H9 (cell line): ENCODE measurements around the gene TXLNG. TPM values are rescaled to one million over a fixed set of nuclear protein-coding genes. Genes with fewer than 3 reads are reported as not detected.

Experiments used
- DNase-seq: peaks from one replicate; pipeline ENCODE4 v3.0.0-alpha.2; 2017
- H2AFZ ChIP-seq: one replicate; pipeline ENCODE4 v1.6.1; 2013; ENCODE audit warnings: mild to moderate bottlenecking, low read length, control low read depth, moderate library complexity
- H2AK5ac ChIP-seq: 2 replicates; pipeline ENCODE4 v1.6.1; 2013; ENCODE audit warnings: low read length, control low read depth, mixed read lengths; ENCODE audit not compliant: insufficient read length
- H2BK120ac ChIP-seq: one replicate; pipeline ENCODE4 v1.6.1; 2013; ENCODE audit warnings: low read depth, mild to moderate bottlenecking, low read length, control low read depth, inconsistent platforms; ENCODE audit not compliant: poor library complexity, severe bottlenecking
- H2BK12ac ChIP-seq: 2 replicates; pipeline ENCODE4 v1.6.1; 2013; ENCODE audit warnings: low read length, control low read depth, mixed read lengths, low read depth; ENCODE audit not compliant: insufficient read length
- H2BK15ac ChIP-seq: 2 replicates; pipeline ENCODE4 v1.6.1; 2013; ENCODE audit warnings: low read depth, low read length, control low read depth
- H2BK20ac ChIP-seq: one replicate; pipeline ENCODE4 v1.6.1; 2013; ENCODE audit warnings: low read depth, mild to moderate bottlenecking, low read length, control low read depth, inconsistent platforms; ENCODE audit not compliant: poor library complexity, severe bottlenecking
- H2BK5ac ChIP-seq: 2 replicates; pipeline ENCODE4 v1.6.1; 2013; ENCODE audit warnings: low read length, control low read depth, mixed read lengths; ENCODE audit not compliant: insufficient read length
- H3K14ac ChIP-seq: 2 replicates; pipeline ENCODE4 v1.6.1; 2013; ENCODE audit warnings: low read length, control low read depth; ENCODE audit not compliant: insufficient read depth
- H3K18ac ChIP-seq: 2 replicates; pipeline ENCODE4 v1.6.1; 2013; ENCODE audit warnings: low read depth, mild to moderate bottlenecking, mixed read lengths, low read length, control low read depth; ENCODE audit not compliant: insufficient read length
- H3K23ac ChIP-seq: 2 replicates; pipeline ENCODE4 v1.6.1; 2013; ENCODE audit warnings: low read length, control low read depth, mixed read lengths, low read depth; ENCODE audit not compliant: insufficient read length
- H3K23me2 ChIP-seq: 2 replicates; pipeline ENCODE4 v1.6.1; 2013; ENCODE audit warnings: low read depth, mild to moderate bottlenecking, mixed read lengths, low read length, control low read depth; ENCODE audit not compliant: insufficient read length, poor library complexity, severe bottlenecking
- H3K27ac ChIP-seq: 2 replicates; pipeline ENCODE4 v1.5.1; 2013; ENCODE audit warnings: low read length, control low read depth, mixed read lengths, low read depth; ENCODE audit not compliant: insufficient read length
- H3K27me3 ChIP-seq: 2 replicates; pipeline ENCODE4 v1.6.1; 2013; ENCODE audit warnings: low read length, control low read depth, inconsistent platforms; ENCODE audit not compliant: insufficient read depth
- H3K4ac ChIP-seq: 2 replicates; pipeline ENCODE4 v1.6.1; 2013; ENCODE audit warnings: low read depth, mild to moderate bottlenecking, control low read depth, inconsistent platforms, low read length, moderate library complexity
- H3K4me1 ChIP-seq: 2 replicates; pipeline ENCODE4 v1.6.1; 2013; ENCODE audit warnings: low read length, control low read depth, inconsistent platforms; ENCODE audit not compliant: insufficient read depth
- H3K4me2 ChIP-seq: 2 replicates; pipeline ENCODE4 v1.6.1; 2013; ENCODE audit warnings: low read length, control low read depth, mixed read lengths; ENCODE audit not compliant: insufficient read length, insufficient read depth
- H3K56ac ChIP-seq: 2 replicates; pipeline ENCODE4 v1.6.1; 2013; ENCODE audit warnings: low read depth, mild to moderate bottlenecking, mixed read lengths, low read length, control low read depth; ENCODE audit not compliant: insufficient read length
- H3K79me1 ChIP-seq: 2 replicates; pipeline ENCODE4 v1.6.1; 2013; ENCODE audit warnings: low read depth, mild to moderate bottlenecking, moderate library complexity, low read length, control low read depth, inconsistent platforms; ENCODE audit not compliant: insufficient read depth, poor library complexity, severe bottlenecking
- H3K79me2 ChIP-seq: 2 replicates; pipeline ENCODE4 v1.6.1; 2013; ENCODE audit warnings: low read length, control low read depth, inconsistent platforms; ENCODE audit not compliant: insufficient read depth
- H3K9ac ChIP-seq: 2 replicates; pipeline ENCODE4 v1.6.1; 2013; ENCODE audit warnings: low read length, control low read depth, mixed read lengths; ENCODE audit not compliant: insufficient read length; ENCODE audit errors: extremely low read depth
- H3K9me3 ChIP-seq: one replicate; pipeline ENCODE4 v1.6.1; 2013; ENCODE audit warnings: low read depth, low read length, inconsistent platforms; ENCODE audit not compliant: control insufficient read depth
- H3T11ph ChIP-seq: one replicate; pipeline ENCODE4 v1.6.1; 2013; ENCODE audit warnings: mild to moderate bottlenecking, low read length, control low read depth, inconsistent platforms
- H4K20me1 ChIP-seq: one replicate; pipeline ENCODE4 v1.6.1; 2013; ENCODE audit not compliant: control insufficient read depth, insufficient read length, insufficient read depth
- H4K5ac ChIP-seq: 2 replicates; pipeline ENCODE4 v1.6.1; 2013; ENCODE audit warnings: low read depth, mild to moderate bottlenecking, mixed read lengths, low read length, control low read depth; ENCODE audit not compliant: insufficient read length
- H4K8ac ChIP-seq: replicated peaks from 2 replicates; pipeline ENCODE4 v1.6.1; 2013; ENCODE audit warnings: low read length, control low read depth, mixed read lengths, low read depth; ENCODE audit not compliant: insufficient read length
- H4K91ac ChIP-seq: 2 replicates; pipeline ENCODE4 v1.6.1; 2013; ENCODE audit warnings: low read depth, mild to moderate bottlenecking, moderate library complexity, mixed read lengths, low read length, control low read depth; ENCODE audit not compliant: insufficient read length
- H3K27ac Mint-ChIP-seq, 3 experiments: 2 replicates in 2 of 3; 3 replicates in 1 of 3; pipeline ENCODE4 v1.8.0; 2020 to 2021; ENCODE audit warnings: mixed read lengths in 3 of 3, mild to moderate bottlenecking in 1 of 3, moderate library complexity in 1 of 3
- H3K27me3 Mint-ChIP-seq: 2 replicates; pipeline ENCODE4 v1.8.0; 2021; ENCODE audit warnings: low read depth, mild to moderate bottlenecking, moderate library complexity, mixed read lengths
- H3K36me3 Mint-ChIP-seq, 3 experiments: 2 replicates in 2 of 3; 3 replicates in 1 of 3; pipeline ENCODE4 v1.8.0; 2020 to 2021; ENCODE audit warnings: low read depth in 3 of 3, mixed read lengths in 3 of 3; ENCODE audit not compliant: insufficient read depth in 1 of 3
- H3K4me1 Mint-ChIP-seq, 2 experiments: 2 replicates each; pipeline ENCODE4 v1.8.0; 2020; ENCODE audit warnings: mixed read lengths in 2 of 2
- H3K4me3 Mint-ChIP-seq, 2 experiments: 2 replicates in 1 of 2; 3 replicates in 1 of 2; pipeline ENCODE4 v1.8.0; 2020 to 2021; ENCODE audit warnings: mild to moderate bottlenecking in 2 of 2, mixed read lengths in 2 of 2, moderate library complexity in 1 of 2
- H3K9me3 Mint-ChIP-seq, 2 experiments: 2 replicates in 1 of 2; 3 replicates in 1 of 2; pipeline ENCODE4 v1.8.0; 2020; ENCODE audit warnings: mild to moderate bottlenecking in 2 of 2, mixed read lengths in 2 of 2, moderate library complexity in 1 of 2
- total RNA-seq: library from RNA; stranded (reverse); gene quantifications from 2 replicates; pipeline ENCODE4 v1.2.1, GENCODE V29; 2021
- TF ChIP-seq, protein P1 (sequence below): fragments of 200-600 bp; sonication (generic); conservative IDR thresholded peaks from 3 replicates; pipeline ENCODE4 v1.8.0; 2021; ENCODE audit warnings: antibody characterized with exemption, mild to moderate bottlenecking

TXLNG gene
- total RNA-seq, 1 experiment from 2014 or later = 90.7 TPM

DNA sequence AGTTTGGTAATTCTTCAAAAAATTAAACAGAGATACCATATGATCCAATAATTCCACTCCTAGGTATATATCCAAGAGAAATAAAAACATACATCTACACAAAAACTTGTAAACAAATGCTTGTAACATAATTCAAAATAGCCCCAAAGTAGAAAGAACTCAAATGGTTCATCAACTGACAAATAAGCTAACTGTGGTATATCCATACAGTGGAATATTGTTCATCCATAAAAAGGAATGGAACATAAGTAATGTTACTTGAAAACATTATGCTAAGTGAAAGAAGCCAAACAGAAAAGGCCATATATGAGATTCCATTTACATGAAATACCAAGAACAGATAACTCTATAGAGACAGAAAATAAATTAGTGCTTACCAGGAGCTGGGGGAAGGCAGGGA is 70.5 kb downstream of the TXLNG start:
- TF ChIP-seq, protein P1, sequence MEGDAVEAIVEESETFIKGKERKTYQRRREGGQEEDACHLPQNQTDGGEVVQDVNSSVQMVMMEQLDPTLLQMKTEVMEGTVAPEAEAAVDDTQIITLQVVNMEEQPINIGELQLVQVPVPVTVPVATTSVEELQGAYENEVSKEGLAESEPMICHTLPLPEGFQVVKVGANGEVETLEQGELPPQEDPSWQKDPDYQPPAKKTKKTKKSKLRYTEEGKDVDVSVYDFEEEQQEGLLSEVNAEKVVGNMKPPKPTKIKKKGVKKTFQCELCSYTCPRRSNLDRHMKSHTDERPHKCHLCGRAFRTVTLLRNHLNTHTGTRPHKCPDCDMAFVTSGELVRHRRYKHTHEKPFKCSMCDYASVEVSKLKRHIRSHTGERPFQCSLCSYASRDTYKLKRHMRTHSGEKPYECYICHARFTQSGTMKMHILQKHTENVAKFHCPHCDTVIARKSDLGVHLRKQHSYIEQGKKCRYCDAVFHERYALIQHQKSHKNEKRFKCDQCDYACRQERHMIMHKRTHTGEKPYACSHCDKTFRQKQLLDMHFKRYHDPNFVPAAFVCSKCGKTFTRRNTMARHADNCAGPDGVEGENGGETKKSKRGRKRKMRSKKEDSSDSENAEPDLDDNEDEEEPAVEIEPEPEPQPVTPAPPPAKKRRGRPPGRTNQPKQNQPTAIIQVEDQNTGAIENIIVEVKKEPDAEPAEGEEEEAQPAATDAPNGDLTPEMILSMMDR = no peak
- Histone ChIP-seq H2BK12ac (no peak overlapping the region), H3K14ac (no peak overlapping the region), H3K27ac (no peak overlapping the region), H2BK120ac (no peak overlapping the region), H3T11ph (no peak overlapping the region), H2AFZ (no peak overlapping the region), H3K79me2 (peaks cover 13% of the 10 kb centered on the region; the same call in 1 of the 2 replicates), H3K4me2 (no peak overlapping the region), H2BK20ac (no peak overlapping the region), H3K23me2 (no peaks in the 10 kb centered on the region), H3K4me1 (no peaks in the 10 kb centered on the region), H2BK15ac (no peak overlapping the region), H4K20me1 (no peaks in the 10 kb centered on the region), H3K23ac (no peak overlapping the region), H3K4ac (no peak overlapping the region), H3K18ac (no peak overlapping the region), H4K8ac (no peak overlapping the region), H3K9me3 (no peaks in the 10 kb centered on the region), H2AK5ac (no peak overlapping the region), H4K91ac (no peak overlapping the region), H3K27me3 (no peaks in the 10 kb centered on the region), H4K5ac (no peak overlapping the region), H3K56ac (no peak overlapping the region), H2BK5ac (no peak overlapping the region), H3K79me1 (peaks cover 7% of the 10 kb centered on the region), H3K9ac (no peak overlapping the region)
- peaks cover 4 to 5% of the 10 kb centered on the region in 2 experiments; a peak in 2 of 4 replicates for H3K4me1 Mint-ChIP-seq
- peaks cover 75 to 95% (median 92%) of the 10 kb centered on the region in 3 experiments for H3K36me3 Mint-ChIP-seq
- H3K9me3 Mint-ChIP-seq = peaks cover 3% of the 10 kb centered on the region in 2 experiments; a peak in 3 of 5 replicates
- 0 out of 7 replicates have a peak overlapping the region, but pooled peaks of 1 of the 3 experiments have one; percentile 4 for H3K27ac Mint-ChIP-seq
- H3K27me3 Mint-ChIP-seq = no peaks in the 10 kb centered on the region
- DNase-seq = no peak
- no peak overlapping the region for H3K4me3 Mint-ChIP-seq
